Measurements from ENCODE around the gene HHLA2.

HHLA2 gene

DNA sequence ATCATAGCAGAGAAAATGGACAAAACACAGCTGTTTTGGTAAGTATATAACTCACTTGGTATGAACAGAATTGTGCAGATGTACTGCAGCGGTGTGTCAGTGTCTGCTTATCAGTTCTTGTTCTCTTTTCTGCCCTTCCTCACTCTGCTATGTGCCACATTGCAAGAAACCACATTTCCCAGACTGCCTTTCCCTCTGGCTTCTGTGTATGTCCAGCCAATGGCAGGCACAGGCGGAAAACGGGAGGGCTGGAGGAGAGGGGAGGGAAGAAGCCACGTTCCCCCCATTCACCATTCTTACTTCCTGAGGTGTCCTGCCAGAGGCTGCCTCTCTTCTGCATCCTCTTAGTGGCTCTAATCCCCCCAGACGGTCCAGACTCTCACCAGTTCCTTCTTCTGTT lies 15.4 kb downstream of the HHLA2 start:
- TF ChIP-seq ZNF565 (CRISPR knock-in tag; conservative IDR thresholded peaks at IDR 0.05; ENCODE audit: low read depth) (no peak), ZNF70 (CRISPR knock-in tag; IDR thresholded peaks at IDR 0.05) (no peak), SNAI2 (CRISPR knock-in tag; IDR thresholded peaks at IDR 0.05) (no peak), ZNF8 (CRISPR knock-in tag; IDR thresholded peaks at IDR 0.05) (no peak)
- TF ChIP-seq, protein P1, sequence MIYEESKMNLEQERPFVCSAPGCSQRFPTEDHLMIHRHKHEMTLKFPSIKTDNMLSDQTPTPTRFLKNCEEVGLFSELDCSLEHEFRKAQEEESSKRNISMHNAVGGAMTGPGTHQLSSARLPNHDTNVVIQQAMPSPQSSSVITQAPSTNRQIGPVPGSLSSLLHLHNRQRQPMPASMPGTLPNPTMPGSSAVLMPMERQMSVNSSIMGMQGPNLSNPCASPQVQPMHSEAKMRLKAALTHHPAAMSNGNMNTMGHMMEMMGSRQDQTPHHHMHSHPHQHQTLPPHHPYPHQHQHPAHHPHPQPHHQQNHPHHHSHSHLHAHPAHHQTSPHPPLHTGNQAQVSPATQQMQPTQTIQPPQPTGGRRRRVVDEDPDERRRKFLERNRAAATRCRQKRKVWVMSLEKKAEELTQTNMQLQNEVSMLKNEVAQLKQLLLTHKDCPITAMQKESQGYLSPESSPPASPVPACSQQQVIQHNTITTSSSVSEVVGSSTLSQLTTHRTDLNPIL (CRISPR knock-in tag; IDR thresholded peaks at IDR 0.05; ENCODE audit: low read depth), result no peak
- TF ChIP-seq, protein P2, sequence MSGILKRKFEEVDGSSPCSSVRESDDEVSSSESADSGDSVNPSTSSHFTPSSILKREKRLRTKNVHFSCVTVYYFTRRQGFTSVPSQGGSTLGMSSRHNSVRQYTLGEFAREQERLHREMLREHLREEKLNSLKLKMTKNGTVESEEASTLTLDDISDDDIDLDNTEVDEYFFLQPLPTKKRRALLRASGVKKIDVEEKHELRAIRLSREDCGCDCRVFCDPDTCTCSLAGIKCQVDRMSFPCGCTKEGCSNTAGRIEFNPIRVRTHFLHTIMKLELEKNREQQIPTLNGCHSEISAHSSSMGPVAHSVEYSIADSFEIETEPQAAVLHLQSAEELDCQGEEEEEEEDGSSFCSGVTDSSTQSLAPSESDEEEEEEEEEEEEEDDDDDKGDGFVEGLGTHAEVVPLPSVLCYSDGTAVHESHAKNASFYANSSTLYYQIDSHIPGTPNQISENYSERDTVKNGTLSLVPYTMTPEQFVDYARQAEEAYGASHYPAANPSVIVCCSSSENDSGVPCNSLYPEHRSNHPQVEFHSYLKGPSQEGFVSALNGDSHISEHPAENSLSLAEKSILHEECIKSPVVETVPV (CRISPR knock-in tag; IDR thresholded peaks at IDR 0.05), result no peak
- TF ChIP-seq, protein P3, sequence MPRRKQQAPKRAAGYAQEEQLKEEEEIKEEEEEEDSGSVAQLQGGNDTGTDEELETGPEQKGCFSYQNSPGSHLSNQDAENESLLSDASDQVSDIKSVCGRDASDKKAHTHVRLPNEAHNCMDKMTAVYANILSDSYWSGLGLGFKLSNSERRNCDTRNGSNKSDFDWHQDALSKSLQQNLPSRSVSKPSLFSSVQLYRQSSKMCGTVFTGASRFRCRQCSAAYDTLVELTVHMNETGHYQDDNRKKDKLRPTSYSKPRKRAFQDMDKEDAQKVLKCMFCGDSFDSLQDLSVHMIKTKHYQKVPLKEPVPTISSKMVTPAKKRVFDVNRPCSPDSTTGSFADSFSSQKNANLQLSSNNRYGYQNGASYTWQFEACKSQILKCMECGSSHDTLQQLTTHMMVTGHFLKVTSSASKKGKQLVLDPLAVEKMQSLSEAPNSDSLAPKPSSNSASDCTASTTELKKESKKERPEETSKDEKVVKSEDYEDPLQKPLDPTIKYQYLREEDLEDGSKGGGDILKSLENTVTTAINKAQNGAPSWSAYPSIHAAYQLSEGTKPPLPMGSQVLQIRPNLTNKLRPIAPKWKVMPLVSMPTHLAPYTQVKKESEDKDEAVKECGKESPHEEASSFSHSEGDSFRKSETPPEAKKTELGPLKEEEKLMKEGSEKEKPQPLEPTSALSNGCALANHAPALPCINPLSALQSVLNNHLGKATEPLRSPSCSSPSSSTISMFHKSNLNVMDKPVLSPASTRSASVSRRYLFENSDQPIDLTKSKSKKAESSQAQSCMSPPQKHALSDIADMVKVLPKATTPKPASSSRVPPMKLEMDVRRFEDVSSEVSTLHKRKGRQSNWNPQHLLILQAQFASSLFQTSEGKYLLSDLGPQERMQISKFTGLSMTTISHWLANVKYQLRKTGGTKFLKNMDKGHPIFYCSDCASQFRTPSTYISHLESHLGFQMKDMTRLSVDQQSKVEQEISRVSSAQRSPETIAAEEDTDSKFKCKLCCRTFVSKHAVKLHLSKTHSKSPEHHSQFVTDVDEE (CRISPR knock-in tag; IDR thresholded peaks at IDR 0.05), result no peak

DNA sequence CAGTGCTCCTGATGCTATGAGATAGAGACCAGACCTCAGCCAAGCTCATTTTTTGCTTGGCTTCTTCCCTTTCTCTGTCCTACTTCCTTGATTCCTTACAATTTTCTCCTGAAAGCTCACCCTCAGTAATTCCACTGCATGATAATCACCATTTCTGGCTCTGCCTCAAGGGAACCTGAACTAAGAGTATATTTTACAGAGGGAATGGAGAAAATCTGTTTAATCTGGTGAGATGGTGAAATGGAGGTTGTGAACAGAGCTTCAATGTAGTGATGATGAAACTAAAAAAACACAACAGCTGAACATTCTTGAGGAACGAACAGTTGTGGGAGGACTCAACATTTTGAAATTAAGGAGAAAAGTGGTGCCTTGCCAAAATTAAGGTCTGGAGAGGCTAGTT lies 16.3 kb downstream of the HHLA2 start:
- ATAC-seq, result no peak
- TF ChIP-seq, protein P4, sequence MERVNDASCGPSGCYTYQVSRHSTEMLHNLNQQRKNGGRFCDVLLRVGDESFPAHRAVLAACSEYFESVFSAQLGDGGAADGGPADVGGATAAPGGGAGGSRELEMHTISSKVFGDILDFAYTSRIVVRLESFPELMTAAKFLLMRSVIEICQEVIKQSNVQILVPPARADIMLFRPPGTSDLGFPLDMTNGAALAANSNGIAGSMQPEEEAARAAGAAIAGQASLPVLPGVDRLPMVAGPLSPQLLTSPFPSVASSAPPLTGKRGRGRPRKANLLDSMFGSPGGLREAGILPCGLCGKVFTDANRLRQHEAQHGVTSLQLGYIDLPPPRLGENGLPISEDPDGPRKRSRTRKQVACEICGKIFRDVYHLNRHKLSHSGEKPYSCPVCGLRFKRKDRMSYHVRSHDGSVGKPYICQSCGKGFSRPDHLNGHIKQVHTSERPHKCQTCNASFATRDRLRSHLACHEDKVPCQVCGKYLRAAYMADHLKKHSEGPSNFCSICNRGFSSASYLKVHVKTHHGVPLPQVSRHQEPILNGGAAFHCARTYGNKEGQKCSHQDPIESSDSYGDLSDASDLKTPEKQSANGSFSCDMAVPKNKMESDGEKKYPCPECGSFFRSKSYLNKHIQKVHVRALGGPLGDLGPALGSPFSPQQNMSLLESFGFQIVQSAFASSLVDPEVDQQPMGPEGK (CRISPR knock-in tag; IDR thresholded peaks at IDR 0.05; ENCODE audit: borderline replicate concordance), result no peak
- TF ChIP-seq, protein P2 (CRISPR knock-in tag; IDR thresholded peaks at IDR 0.05), result no peak
- TF ChIP-seq ZFP3 (CRISPR knock-in tag; IDR thresholded peaks at IDR 0.05) (no peak), ZC3H10 (CRISPR knock-in tag; IDR thresholded peaks at IDR 0.05) (no peak), ESRRG (CRISPR knock-in tag; IDR thresholded peaks at IDR 0.05) (no peak), ZNF8 (CRISPR knock-in tag; IDR thresholded peaks at IDR 0.05) (no peak), TCF4 (CRISPR knock-in tag; IDR thresholded peaks at IDR 0.05; ENCODE audit: borderline replicate concordance) (no peak), CSDC2 (CRISPR knock-in tag; IDR thresholded peaks at IDR 0.05) (no peak)
- TF ChIP-seq, protein P5, sequence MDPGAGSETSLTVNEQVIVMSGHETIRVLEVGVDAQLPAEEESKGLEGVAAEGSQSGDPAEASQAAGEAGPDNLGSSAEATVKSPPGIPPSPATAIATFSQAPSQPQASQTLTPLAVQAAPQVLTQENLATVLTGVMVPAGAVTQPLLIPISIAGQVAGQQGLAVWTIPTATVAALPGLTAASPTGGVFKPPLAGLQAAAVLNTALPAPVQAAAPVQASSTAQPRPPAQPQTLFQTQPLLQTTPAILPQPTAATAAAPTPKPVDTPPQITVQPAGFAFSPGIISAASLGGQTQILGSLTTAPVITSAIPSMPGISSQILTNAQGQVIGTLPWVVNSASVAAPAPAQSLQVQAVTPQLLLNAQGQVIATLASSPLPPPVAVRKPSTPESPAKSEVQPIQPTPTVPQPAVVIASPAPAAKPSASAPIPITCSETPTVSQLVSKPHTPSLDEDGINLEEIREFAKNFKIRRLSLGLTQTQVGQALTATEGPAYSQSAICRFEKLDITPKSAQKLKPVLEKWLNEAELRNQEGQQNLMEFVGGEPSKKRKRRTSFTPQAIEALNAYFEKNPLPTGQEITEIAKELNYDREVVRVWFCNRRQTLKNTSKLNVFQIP (CRISPR knock-in tag; IDR thresholded peaks at IDR 0.05; ENCODE audit: borderline replicate concordance, low read depth), result no peak
- TF ChIP-seq, protein P3 (CRISPR knock-in tag; IDR thresholded peaks at IDR 0.05), result no peak

More for the DNA sequence above, 15.4 kb downstream of the HHLA2 start:
- no peak for ATAC-seq

DNA sequence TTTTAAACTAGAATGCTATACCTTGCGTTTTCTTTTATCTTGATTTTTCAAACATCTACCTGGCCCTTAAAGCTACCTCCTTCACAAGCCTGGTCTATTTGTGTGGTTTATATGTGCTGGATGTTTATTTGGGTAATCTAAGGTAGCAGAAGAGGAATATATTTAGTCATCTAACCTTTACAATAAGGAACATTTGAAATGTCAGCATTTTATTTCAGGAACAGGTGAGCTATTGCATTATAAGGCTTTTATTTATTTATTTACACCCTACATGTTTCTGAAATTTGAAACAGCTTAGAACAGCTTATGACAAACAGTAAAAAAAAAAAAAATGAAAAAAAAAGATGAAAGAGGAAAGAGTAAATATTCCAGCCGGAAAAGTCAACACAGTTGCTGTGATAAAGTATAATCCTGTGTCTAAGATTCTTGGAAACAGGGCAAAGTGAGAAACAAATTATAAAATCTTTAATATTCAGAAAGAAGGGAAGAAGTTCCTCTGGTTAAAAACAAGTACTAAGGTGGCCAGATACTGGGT lies 19.5 kb downstream of the HHLA2 start:
- no peak for TF ChIP-seq TOX (CRISPR knock-in tag; IDR thresholded peaks at IDR 0.05; ENCODE audit: borderline replicate concordance)
- no peak for ATAC-seq

All from SK-N-SH treated with all-trans-retinoic acid at 6 μM for 48 hours (cell line).